PC-3 (cell line): ENCODE measurements around the gene TMEM214. TPM values are rescaled to one million over a fixed set of nuclear protein-coding genes. Genes with fewer than 3 reads are reported as not detected.

Experiments
- ATAC-seq: fragments of 200-7000 bp; cut with Tn5 transposase; 2 replicates; pipeline ENCODE4 v1.9.1; 2020; ENCODE audit warnings: mild to moderate bottlenecking, moderate library complexity
- BruUV-seq: library from RNA; stranded (reverse); fragments of 400-500 nt; replicated peaks from 2 replicates; lab custom pipeline; 2021; lab: Mats Ljungman, UMichigan
- CTCF ChIA-PET: fragments of 300-600 bp; sonication (Branson Sonifier 250); formaldehyde crosslinking; loops from one replicate; lab custom pipeline; 2022; ENCODE audit warnings: antibody characterized with exemption; lab: Charles Lee
- POLR2A ChIA-PET: fragments of 300-600 bp; sonication (Branson Sonifier 250); formaldehyde crosslinking; loops from one replicate; lab custom pipeline; 2022; ENCODE audit warnings: antibody characterized with exemption; ENCODE audit not compliant: unreplicated experiment; lab: Charles Lee
- DNase-seq: peaks from one replicate; pipeline ENCODE4 v3.0.0-alpha.2; 2015
- H2AFZ ChIP-seq: fragments of 300-600 bp; sonication (generic); 2 replicates; pipeline ENCODE4 v1.6.0; 2016; ENCODE audit warnings: antibody characterized with exemption, low read length
- H3F3A ChIP-seq: fragments of 300-600 bp; sonication (generic); one replicate; pipeline ENCODE4 v1.6.0; 2017; ENCODE audit warnings: antibody characterized with exemption, low read length, control low read depth, mild to moderate bottlenecking; ENCODE audit not compliant: unreplicated experiment
- H3K27ac ChIP-seq: fragments of 300-600 bp; sonication (generic); 2 replicates; pipeline ENCODE4 v1.5.1; 2016; ENCODE audit warnings: mild to moderate bottlenecking, low read length
- H3K27me3 ChIP-seq: fragments of 300-600 bp; sonication (generic); 2 replicates; pipeline ENCODE4 v1.6.1; 2016; ENCODE audit warnings: low read length, mixed read lengths
- H3K36me3 ChIP-seq: fragments of 300-600 bp; sonication (generic); 2 replicates; pipeline ENCODE4 v1.6.1; 2016; ENCODE audit warnings: low read depth, mixed run types, low read length, mixed read lengths
- H3K4me1 ChIP-seq: fragments of 300-600 bp; sonication (generic); 2 replicates; pipeline ENCODE4 v1.5.1; 2016; ENCODE audit warnings: low read length; ENCODE audit not compliant: insufficient read depth
- H3K4me2 ChIP-seq: fragments of 300-600 bp; sonication (generic); 2 replicates; pipeline ENCODE4 v1.6.0; 2016; ENCODE audit warnings: low read length
- H3K4me3 ChIP-seq: fragments of 300-600 bp; sonication (generic); 2 replicates; pipeline ENCODE4 v1.5.1; 2016; ENCODE audit warnings: mild to moderate bottlenecking, low read length, mixed read lengths
- H3K79me2 ChIP-seq: fragments of 300-600 bp; sonication (generic); 2 replicates; pipeline ENCODE4 v1.6.1; 2017; ENCODE audit warnings: low read length, mixed read lengths
- H3K9ac ChIP-seq: fragments of 300-600 bp; sonication (generic); 2 replicates; pipeline ENCODE4 v1.6.0; 2016; ENCODE audit warnings: mild to moderate bottlenecking, low read length
- H3K9me2 ChIP-seq: fragments of 300-600 bp; sonication (generic); replicated peaks from 2 replicates; pipeline ENCODE4 v1.6.1; 2016; ENCODE audit warnings: mixed run types, low read length, mixed read lengths
- H3K9me3 ChIP-seq: fragments of 300-600 bp; sonication (generic); 2 replicates; pipeline ENCODE4 v1.6.1; 2016; ENCODE audit warnings: low read length, mixed read lengths
- H4K20me1 ChIP-seq: fragments of 300-600 bp; sonication (generic); 2 replicates; pipeline ENCODE4 v1.6.1; 2016; ENCODE audit warnings: low read length, mixed read lengths
- EZH2 ChIP-seq: fragments of 300-600 bp; sonication (generic); IDR thresholded peaks from one replicate; pipeline ENCODE4 v1.6.1; 2017; ENCODE audit warnings: antibody characterized with exemption, mild to moderate bottlenecking, low read length; ENCODE audit not compliant: unreplicated experiment
- EZH2phosphoT487 ChIP-seq: fragments of 300-600 bp; sonication (generic); IDR thresholded peaks from 2 replicates; pipeline ENCODE4 v1.6.1; 2018; ENCODE audit warnings: mild to moderate bottlenecking, antibody characterized with exemption, low read length, borderline replicate concordance
- intact Hi-C: fragments of 100-400 bp; cut with micrococcal nuclease; formaldehyde crosslinking; loops from 2 replicates; pipeline ENCODE4 v1.9.0; 2023
- total RNA-seq: library from RNA; depleted of rRNA; stranded (reverse); fragments of >200 nt; gene quantifications from 2 replicates; pipeline ENCODE4 v1.2.3, GENCODE V29; 2014
- TF ChIP-seq, protein P1 (sequence below): fragments of 300-600 bp; sonication (generic); conservative IDR thresholded peaks from 2 replicates; pipeline ENCODE4 v1.5.1; 2017; ENCODE audit warnings: antibody characterized with exemption, low read depth, mild to moderate bottlenecking, low read length

Gene TMEM214
- total RNA-seq, 1 experiment from 2014 or later, result 43.0 TPM

DNA sequence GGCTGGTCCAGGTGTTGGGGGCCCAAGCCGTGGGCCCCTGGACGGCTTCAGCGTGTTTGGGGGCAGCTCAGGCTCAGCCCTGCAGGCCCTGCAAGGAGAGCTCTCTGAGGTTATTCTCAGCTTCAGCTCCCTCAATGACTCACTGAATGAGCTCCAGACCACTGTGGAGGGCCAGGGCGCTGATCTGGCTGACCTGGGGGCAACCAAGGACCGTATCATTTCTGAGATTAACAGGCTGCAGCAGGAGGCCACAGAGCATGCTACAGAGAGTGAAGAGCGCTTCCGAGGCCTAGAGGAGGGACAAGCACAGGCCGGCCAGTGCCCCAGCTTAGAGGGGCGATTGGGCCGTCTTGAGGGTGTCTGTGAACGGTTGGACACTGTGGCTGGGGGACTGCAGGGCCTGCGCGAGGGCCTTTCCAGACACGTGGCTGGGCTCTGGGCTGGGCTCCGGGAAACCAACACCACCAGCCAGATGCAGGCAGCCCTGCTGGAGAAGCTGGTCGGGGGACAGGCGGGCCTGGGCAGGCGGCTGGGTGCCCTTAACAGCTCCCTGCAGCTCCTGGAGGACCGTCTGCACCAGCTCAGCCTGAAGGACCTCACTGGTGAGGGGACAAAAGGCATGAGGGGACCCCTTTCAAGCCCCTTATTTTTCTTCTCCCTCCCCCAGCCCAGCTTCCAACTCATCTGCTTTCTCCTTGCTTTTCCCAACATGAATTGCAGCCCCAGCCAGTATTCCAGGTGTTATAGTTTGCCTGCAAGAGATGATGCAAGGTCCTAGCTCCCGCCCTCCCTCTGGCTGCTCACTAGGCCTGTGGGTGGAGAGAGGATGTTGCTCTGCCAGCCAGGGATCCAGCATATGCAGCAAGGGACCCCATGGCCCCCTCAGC lies 50.9 kb downstream of the TMEM214 start:
- no peak overlapping the region for H3K9ac ChIP-seq
- no peak overlapping the region for H3K27ac ChIP-seq
- no peaks in the 10 kb centered on the region for H3K9me2 ChIP-seq
- intact Hi-C loops, result no loop called here
- no peak overlapping the region for H3K4me3 ChIP-seq
- H3F3A ChIP-seq, result no peaks in the 10 kb centered on the region
- DNase-seq (no peak), ATAC-seq (no peak)
- peaks cover 19% of the 10 kb centered on the region; the same call in 1 of the 2 replicates for H3K4me1 ChIP-seq
- no peak overlapping the region for H2AFZ ChIP-seq
- H3K36me3 ChIP-seq, result no peaks in the 10 kb centered on the region
- H3K9me3 ChIP-seq, result no peaks in the 10 kb centered on the region
- H3K79me2 ChIP-seq, result no peaks in the 10 kb centered on the region
- no peak overlapping the region for H3K4me2 ChIP-seq
- TF ChIP-seq, protein P1, sequence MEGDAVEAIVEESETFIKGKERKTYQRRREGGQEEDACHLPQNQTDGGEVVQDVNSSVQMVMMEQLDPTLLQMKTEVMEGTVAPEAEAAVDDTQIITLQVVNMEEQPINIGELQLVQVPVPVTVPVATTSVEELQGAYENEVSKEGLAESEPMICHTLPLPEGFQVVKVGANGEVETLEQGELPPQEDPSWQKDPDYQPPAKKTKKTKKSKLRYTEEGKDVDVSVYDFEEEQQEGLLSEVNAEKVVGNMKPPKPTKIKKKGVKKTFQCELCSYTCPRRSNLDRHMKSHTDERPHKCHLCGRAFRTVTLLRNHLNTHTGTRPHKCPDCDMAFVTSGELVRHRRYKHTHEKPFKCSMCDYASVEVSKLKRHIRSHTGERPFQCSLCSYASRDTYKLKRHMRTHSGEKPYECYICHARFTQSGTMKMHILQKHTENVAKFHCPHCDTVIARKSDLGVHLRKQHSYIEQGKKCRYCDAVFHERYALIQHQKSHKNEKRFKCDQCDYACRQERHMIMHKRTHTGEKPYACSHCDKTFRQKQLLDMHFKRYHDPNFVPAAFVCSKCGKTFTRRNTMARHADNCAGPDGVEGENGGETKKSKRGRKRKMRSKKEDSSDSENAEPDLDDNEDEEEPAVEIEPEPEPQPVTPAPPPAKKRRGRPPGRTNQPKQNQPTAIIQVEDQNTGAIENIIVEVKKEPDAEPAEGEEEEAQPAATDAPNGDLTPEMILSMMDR, result no peak
- ChIA-PET CTCF (no interaction called here), POLR2A (interaction anchor here (0.5 kb wide), 1 partner anchor 295 kb away, joined by 3 read pairs; no protein-coding TSS in a partner anchor)
- H3K27me3 ChIP-seq, result no peaks in the 10 kb centered on the region
- no peaks in the 10 kb centered on the region for H4K20me1 ChIP-seq
- BruUV-seq, result no TSS peak

DNA sequence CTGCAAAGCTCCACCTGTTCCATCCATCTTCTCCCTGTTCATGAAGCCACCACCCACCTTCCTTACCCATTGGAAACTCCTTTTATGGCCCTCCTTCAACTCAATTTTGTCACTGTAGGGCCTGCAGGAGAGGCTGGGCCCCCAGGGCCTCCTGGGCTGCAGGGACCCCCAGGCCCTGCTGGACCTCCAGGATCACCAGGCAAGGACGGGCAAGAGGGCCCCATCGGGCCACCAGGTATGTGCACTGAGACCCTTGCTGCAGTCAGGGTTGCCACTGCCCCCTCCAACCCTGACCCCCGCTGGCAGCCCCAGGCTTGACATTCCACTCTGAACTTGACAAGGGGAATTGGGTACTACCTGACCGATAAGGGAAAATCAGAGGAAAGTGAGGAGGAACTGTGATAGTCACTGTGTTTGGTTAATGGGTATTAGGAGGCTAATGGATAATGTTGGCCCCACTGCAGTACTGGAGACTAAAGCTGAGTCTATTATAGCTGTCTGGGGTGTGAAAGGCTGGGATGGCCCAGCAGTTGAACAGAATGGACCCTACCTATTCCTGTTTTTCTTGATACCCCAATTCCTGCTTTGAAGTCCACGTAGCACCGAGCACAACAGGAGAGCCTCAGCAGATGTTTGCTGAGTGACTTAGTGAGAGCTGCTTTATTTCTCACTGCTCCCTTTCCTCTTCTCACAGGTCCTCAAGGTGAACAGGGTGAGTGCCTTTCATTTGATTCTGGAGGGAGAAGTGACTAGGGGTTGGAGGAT lies 51.7 kb downstream of the TMEM214 start:
- BruUV-seq, result no TSS peak

More for the DNA sequence above, 51.7 kb downstream of the TMEM214 start:
- Histone ChIP-seq H3K9me2 (no peaks in the 10 kb centered on the region), H3K9me3 (no peaks in the 10 kb centered on the region), H3K4me3 (no peak overlapping the region), H3K9ac (no peak overlapping the region), H3K36me3 (no peaks in the 10 kb centered on the region), H3K79me2 (no peaks in the 10 kb centered on the region), H3K4me2 (no peak overlapping the region), H3K4me1 (peaks cover 19% of the 10 kb centered on the region; the same call in 1 of the 2 replicates), H3K27me3 (no peaks in the 10 kb centered on the region), H2AFZ (no peak overlapping the region), H3K27ac (no peak overlapping the region), H4K20me1 (no peaks in the 10 kb centered on the region), H3F3A (no peaks in the 10 kb centered on the region)
- intact Hi-C loops, result loop anchor here (1.0 kb wide), 1 partner anchor 123 kb away; no protein-coding TSS in a partner anchor
- TF ChIP-seq EZH2phosphoT487 (no peak), EZH2 (no peak)
- TF ChIP-seq, protein P1, result no peak
- ChIA-PET POLR2A (interaction anchor here (0.5 kb wide), 1 partner anchor 294 kb away, joined by 3 read pairs; no protein-coding TSS in a partner anchor), CTCF (no interaction called here)
- no peak for ATAC-seq
- no peak for DNase-seq
